OCI-M1 (cell line): ENCODE data around the gene ZNF516.

Experiments used
- DNase-seq: peaks from one replicate; lab custom pipeline; 2025; lab: John Stamatoyannopoulos, UW

The ZNF516 gene

GRCh38 chr18:76398896-76399612 lies 96.0 kb downstream of the ZNF516 start:
- DNase-seq, result peak; percentile 82

DNA sequence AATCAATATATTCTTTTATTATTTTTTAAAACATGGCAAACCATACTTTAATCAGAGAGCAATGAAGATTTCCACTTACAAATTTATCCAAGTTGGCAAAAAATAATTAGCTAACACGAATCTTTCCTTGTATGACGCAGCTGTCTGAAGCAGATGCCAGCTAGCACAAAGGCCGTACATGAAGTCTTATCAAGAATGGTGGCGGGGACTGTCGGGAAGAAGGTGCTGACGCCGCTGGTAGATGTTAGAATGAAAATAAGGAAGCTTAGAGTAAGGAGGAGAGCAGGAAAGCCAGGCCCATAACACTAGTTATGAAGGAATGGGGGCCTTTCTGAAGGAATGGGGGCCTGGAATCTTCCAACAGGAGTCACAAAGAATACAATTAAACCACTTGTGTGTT lies 96.7 kb downstream of the ZNF516 start:
- no peak for DNase-seq

DNA sequence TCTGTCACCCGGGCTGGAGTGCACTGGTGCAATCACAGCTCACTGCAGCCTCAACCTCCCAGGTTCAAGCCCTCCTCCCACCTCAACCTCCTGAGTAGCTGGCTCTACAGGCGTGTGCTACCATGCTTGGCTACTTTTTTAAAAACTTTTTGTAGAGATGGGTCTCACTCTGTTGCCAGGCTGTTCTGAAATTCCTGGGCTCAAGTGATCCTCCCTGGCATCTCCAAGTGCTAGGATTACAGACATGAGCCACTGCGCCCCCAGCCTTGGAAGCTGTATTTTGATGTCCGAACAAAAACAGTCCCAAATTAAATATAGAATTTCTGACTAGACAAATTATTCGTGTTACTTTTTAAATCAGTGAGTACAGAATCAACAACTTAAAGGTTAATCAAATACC lies 97.4 kb downstream of the ZNF516 start:
- DNase-seq, result no peak

DNA sequence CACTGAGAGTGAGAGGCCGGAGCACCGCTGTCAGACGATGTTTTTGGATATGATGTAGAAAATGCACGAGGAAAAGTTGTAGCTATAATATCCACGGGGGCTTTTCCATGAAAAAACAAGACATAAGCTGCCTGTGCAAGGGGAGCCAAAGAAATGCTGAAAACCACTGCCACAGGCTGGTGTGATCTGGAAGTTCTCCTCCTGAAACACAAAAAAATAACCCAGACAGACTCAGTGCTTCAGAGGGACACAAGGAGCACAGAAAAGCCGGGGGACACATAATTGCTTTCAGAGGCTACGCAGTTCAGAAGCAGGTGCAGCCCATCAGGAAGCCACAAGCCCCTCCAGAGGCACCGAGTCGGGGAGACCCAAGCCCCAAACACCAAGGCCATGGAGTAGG lies 98.2 kb downstream of the ZNF516 start:
- DNase-seq, result no peak

GRCh38 chr18:76395609-76396008 lies 99.4 kb downstream of the ZNF516 start:
- no peak for DNase-seq

GRCh38 chr18:76394780-76395476 lies 100.1 kb downstream of the ZNF516 start:
- no peak for DNase-seq

- DNase-seq, result no peak
These were observed 102.7 kb downstream of the ZNF516 start for GRCh38 chr18:76392349-76392748.

DNA sequence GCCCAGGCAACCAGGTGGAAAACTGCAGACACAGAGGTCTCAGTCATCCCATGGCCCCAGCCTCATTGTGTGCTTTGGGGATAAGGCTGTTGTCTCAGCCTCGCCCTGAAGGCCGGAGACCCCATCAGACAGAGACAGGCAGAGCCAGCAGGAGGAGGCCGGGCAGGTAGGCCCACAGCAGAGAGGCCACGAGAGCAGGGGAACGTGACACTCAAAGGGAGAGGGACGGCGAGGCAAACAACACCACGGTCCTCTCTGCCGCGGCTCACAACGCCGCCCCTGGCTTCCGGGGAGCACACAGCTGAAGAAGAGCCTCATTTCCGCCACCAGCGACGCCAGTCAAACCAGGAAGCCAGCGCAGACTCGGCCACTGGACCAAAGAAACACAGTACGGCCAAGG lies 103.3 kb downstream of the ZNF516 start:
- DNase-seq, result no peak

GRCh38 chr18:76391038-76391437 lies 104.0 kb downstream of the ZNF516 start:
- no peak for DNase-seq

GRCh38 chr18:76390452-76391035 lies 104.5 kb downstream of the ZNF516 start:
- DNase-seq, result no peak

DNA sequence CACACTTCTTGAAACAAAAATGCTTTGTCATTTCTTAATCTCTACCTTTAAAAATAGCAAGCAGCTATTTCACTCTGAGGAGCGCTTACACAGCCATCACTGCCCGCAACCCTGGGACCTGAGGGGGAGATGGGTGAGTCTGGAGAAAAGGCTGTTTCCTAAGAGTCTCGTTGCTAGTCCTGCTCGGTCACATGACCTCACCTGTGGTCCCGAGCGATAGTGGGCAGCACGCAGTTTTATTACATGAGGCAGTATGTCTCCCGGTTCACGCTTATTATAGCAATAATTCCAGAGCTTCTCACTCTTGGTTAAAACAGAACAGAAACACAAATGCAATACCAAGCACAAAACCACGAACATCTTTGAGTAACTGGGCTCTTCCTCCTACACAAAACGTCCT lies 105.3 kb downstream of the ZNF516 start:
- DNase-seq, result no peak

GRCh38 chr18:76388891-76389423 lies 106.1 kb downstream of the ZNF516 start:
- DNase-seq, result no peak

GRCh38 chr18:76388261-76388660 lies 106.8 kb downstream of the ZNF516 start:
- DNase-seq, result no peak

- no peak for DNase-seq
These were observed 107.4 kb downstream of the ZNF516 start for GRCh38 chr18:76387608-76388007.

DNA sequence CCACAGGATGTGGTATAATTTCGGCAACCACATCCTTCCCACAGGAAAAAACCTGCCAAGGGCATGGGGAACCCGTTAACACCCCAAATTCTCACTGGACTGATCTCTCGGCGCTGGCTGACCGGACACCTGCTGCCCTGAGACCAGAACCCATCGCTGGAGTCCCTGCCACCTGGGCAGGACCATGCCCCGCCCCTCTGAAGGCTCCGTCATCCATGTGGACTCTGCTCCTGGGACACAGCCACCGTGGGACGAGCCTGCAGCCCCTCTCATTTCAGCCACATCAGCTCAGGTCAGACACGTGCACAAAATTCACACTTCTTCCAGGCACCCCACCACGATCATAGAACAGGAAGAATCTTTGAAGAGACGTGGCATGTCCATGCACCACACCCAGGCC lies 108.2 kb downstream of the ZNF516 start:
- DNase-seq, result no peak

DNA sequence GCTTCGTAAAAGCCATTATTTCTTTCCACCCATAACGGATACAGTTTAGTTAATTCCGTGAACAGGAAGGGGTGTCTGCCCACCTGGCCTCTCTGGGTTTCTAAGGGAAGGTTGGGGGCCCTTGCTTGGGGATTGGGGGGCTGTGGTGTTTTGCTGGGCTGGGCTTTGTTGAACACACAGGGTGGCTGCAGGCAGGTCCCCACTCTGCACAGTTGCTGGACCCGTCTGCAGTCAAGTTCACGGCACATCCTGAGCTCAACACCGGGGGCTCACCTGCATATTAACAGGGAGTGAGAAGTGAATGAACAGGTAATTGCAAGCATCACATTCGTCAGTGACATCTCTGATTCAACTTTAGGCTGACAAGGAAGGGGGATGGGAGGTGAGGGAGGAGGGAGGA lies 109.0 kb downstream of the ZNF516 start:
- no peak for DNase-seq

- no peak for DNase-seq
These were observed 109.4 kb downstream of the ZNF516 start for GRCh38 chr18:76385681-76385975.

- no peak for DNase-seq
These were observed 110.0 kb downstream of the ZNF516 start for GRCh38 chr18:76384861-76385680.

- no peak for DNase-seq
These were observed 110.8 kb downstream of the ZNF516 start for GRCh38 chr18:76384114-76384790.

DNA sequence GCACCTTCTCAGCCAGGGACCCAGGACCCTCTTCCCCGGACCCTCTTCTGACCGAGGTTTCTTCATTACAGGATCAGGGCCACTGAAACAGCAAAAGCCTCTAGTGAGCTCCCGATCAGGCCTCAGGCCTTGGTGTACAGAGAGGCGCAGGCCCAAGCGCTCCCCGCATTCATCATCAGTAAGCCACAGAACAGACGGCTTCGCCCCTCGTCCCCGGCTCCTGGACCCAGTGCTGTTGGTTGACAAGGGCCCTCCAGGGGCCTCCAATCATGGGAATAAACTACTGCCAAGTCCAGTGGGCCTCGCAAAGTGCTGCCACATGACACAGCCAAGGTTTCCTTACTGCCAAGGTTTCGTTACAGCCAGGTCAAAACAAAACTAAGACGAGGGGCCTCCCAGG lies 111.4 kb downstream of the ZNF516 start:
- no peak for DNase-seq

DNA sequence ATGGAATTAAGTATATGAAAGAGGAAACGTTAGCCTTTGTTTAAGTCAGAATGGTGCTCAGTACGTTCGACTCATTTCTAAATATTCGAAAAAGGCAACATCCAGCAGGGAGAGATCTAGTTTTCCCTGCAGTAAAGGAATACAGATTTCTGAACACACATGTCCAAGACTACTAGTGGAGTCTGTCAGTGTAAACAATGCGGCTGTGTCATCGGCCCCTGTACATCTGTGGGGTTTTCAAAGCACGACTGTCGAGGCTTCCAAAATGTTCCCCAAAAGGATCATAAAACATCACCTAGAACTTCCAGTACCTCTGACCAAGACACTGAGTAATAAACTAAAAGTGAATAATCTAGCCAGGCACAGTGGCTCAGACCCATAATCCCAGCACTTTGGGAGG lies 112.8 kb downstream of the ZNF516 start:
- no peak for DNase-seq
